Neural progenitor cell (in vitro differentiated cells): ENCODE results near the gene SMAP1. TPM values are rescaled to one million over a fixed set of nuclear protein-coding genes. Genes with fewer than 3 reads are reported as not detected.

Experiments used
- DNase-seq: peaks from one replicate; pipeline ENCODE4 v3.0.0-alpha.2; 2016; ENCODE audit warnings: low spot score
- H2AFZ ChIP-seq: fragments of 200-600 bp; sonication (generic); replicated peaks from 2 replicates; pipeline ENCODE4 v1.6.1; 2016; ENCODE audit warnings: antibody characterized with exemption
- H3F3A ChIP-seq: fragments of 200-600 bp; sonication (generic); 2 replicates; pipeline ENCODE4 v1.6.1; 2016; ENCODE audit warnings: antibody characterized with exemption, low read depth
- H3K27ac ChIP-seq: fragments of 200-600 bp; sonication (generic); 2 replicates; pipeline ENCODE4 v1.5.1; 2016; ENCODE audit warnings: mild to moderate bottlenecking
- H3K27me3 ChIP-seq: fragments of 200-600 bp; sonication (generic); 2 replicates; pipeline ENCODE4 v1.6.1; 2016; ENCODE audit warnings: mild to moderate bottlenecking, moderate library complexity
- H3K36me3 ChIP-seq: fragments of 200-600 bp; sonication (generic); 2 replicates; pipeline ENCODE4 v1.5.1; 2016
- H3K4me1 ChIP-seq: fragments of 200-600 bp; sonication (generic); 2 replicates; pipeline ENCODE4 v1.6.1; 2016; ENCODE audit warnings: mixed run types
- H3K4me2 ChIP-seq: fragments of 200-600 bp; sonication (generic); 2 replicates; pipeline ENCODE4 v1.6.1; 2016
- H3K4me3 ChIP-seq: fragments of 200-600 bp; sonication (generic); 2 replicates; pipeline ENCODE4 v1.5.1; 2016
- H3K79me2 ChIP-seq: fragments of 200-600 bp; sonication (generic); 2 replicates; pipeline ENCODE4 v1.6.1; 2016; ENCODE audit warnings: low read depth
- H3K9ac ChIP-seq: fragments of 200-600 bp; sonication (generic); 2 replicates; pipeline ENCODE4 v1.6.1; 2016
- H3K9me3 ChIP-seq: fragments of 200-600 bp; sonication (generic); 2 replicates; pipeline ENCODE4 v1.5.1; 2016; ENCODE audit warnings: low read depth
- H4K20me1 ChIP-seq: fragments of 200-600 bp; sonication (generic); 2 replicates; pipeline ENCODE4 v1.6.1; 2016; ENCODE audit warnings: low read depth
- H3K27ac Mint-ChIP-seq: 3 replicates; pipeline ENCODE4 v1.8.0; 2021; ENCODE audit warnings: mixed read lengths
- H3K27me3 Mint-ChIP-seq: 2 replicates; pipeline ENCODE4 v1.8.0; 2022; ENCODE audit warnings: low read depth, mild to moderate bottlenecking, inconsistent platforms, moderate library complexity, mixed read lengths; ENCODE audit not compliant: insufficient read depth
- H3K36me3 Mint-ChIP-seq: 3 replicates; pipeline ENCODE4 v1.8.0; 2021; ENCODE audit warnings: mixed read lengths
- H3K4me1 Mint-ChIP-seq: 3 replicates; pipeline ENCODE4 v1.8.0; 2021; ENCODE audit warnings: mixed read lengths
- H3K4me3 Mint-ChIP-seq: 3 replicates; pipeline ENCODE4 v1.8.0; 2021; ENCODE audit warnings: mild to moderate bottlenecking, moderate library complexity, mixed read lengths
- H3K9me3 Mint-ChIP-seq: 3 replicates; pipeline ENCODE4 v1.8.0; 2020; ENCODE audit warnings: mixed read lengths
- CTCF ChIP-seq: fragments of 200-600 bp; sonication (generic); IDR thresholded peaks from 2 replicates; pipeline ENCODE4 v1.5.1; 2017; ENCODE audit warnings: antibody characterized with exemption, mild to moderate bottlenecking
- EZH2 ChIP-seq: fragments of 200-600 bp; sonication (generic); IDR thresholded peaks from 2 replicates; pipeline ENCODE4 v1.6.1; 2017; ENCODE audit warnings: antibody characterized with exemption, mild to moderate bottlenecking, moderate library complexity
- EZH2phosphoT487 ChIP-seq: fragments of 200-600 bp; sonication (generic); IDR thresholded peaks from 2 replicates; pipeline ENCODE4 v1.6.1; 2017; ENCODE audit warnings: antibody characterized with exemption
- total RNA-seq: library from RNA; depleted of rRNA; stranded (reverse); fragments of >200 nt; gene quantifications from 2 replicates; pipeline ENCODE4 v1.2.3, GENCODE V29; 2015; ENCODE audit warnings: low replicate concordance

SMAP1 gene
- total RNA-seq, 1 donor from 2014 or later = 36.5 TPM

GRCh38 chr6:70633870-70634269 lies 33.8 kb upstream of the SMAP1 start:
- no peak overlapping the region for H3K27ac Mint-ChIP-seq
- no peak for TF ChIP-seq CTCF
- TF ChIP-seq EZH2phosphoT487 = no peak
- TF ChIP-seq EZH2 = no peak
- no peaks in the 10 kb centered on the region for H3K4me1 Mint-ChIP-seq
- Histone ChIP-seq H3K4me2 (no peak overlapping the region), H3K79me2 (no peaks in the 10 kb centered on the region), H3F3A (no peaks in the 10 kb centered on the region), H3K4me1 (no peaks in the 10 kb centered on the region), H2AFZ (no peak overlapping the region), H3K36me3 (no peaks in the 10 kb centered on the region), H3K4me3 (no peak overlapping the region), H3K9ac (no peak overlapping the region), H3K9me3 (no peaks in the 10 kb centered on the region), H3K27ac (no peak overlapping the region), H4K20me1 (no peaks in the 10 kb centered on the region), H3K27me3 (no peaks in the 10 kb centered on the region)
- no peaks in the 10 kb centered on the region for H3K27me3 Mint-ChIP-seq
- DNase-seq = no peak
- no peak overlapping the region for H3K4me3 Mint-ChIP-seq
- no peaks in the 10 kb centered on the region for H3K36me3 Mint-ChIP-seq
- H3K9me3 Mint-ChIP-seq = no peaks in the 10 kb centered on the region

GRCh38 chr6:70636596-70636995 lies 31.1 kb upstream of the SMAP1 start:
- Histone ChIP-seq H3K27me3 (no peaks in the 10 kb centered on the region), H3K4me3 (no peak overlapping the region), H3K27ac (no peak overlapping the region), H3F3A (no peaks in the 10 kb centered on the region), H3K4me2 (no peak overlapping the region), H3K79me2 (no peaks in the 10 kb centered on the region), H3K9ac (no peak overlapping the region), H4K20me1 (no peaks in the 10 kb centered on the region), H3K4me1 (no peaks in the 10 kb centered on the region), H3K36me3 (no peaks in the 10 kb centered on the region), H2AFZ (no peak overlapping the region), H3K9me3 (no peaks in the 10 kb centered on the region)
- no peak for DNase-seq
- Mint-ChIP-seq H3K9me3 (no peaks in the 10 kb centered on the region), H3K36me3 (no peaks in the 10 kb centered on the region), H3K4me1 (no peaks in the 10 kb centered on the region), H3K27ac (no peak overlapping the region), H3K4me3 (no peak overlapping the region), H3K27me3 (no peaks in the 10 kb centered on the region)
- no peak for TF ChIP-seq EZH2phosphoT487
- TF ChIP-seq CTCF = no peak
- no peak for TF ChIP-seq EZH2

GRCh38 chr6:70638468-70638867 lies 29.2 kb upstream of the SMAP1 start:
- Mint-ChIP-seq H3K36me3 (no peaks in the 10 kb centered on the region), H3K9me3 (no peaks in the 10 kb centered on the region), H3K4me1 (no peaks in the 10 kb centered on the region), H3K4me3 (no peak overlapping the region), H3K27ac (no peak overlapping the region), H3K27me3 (no peaks in the 10 kb centered on the region)
- H3K4me1 ChIP-seq = no peaks in the 10 kb centered on the region
- H2AFZ ChIP-seq = no peak overlapping the region
- no peaks in the 10 kb centered on the region for H4K20me1 ChIP-seq
- no peaks in the 10 kb centered on the region for H3K27me3 ChIP-seq
- H3K4me2 ChIP-seq = no peak overlapping the region
- H3K9me3 ChIP-seq = no peaks in the 10 kb centered on the region
- H3K27ac ChIP-seq = no peak overlapping the region
- no peaks in the 10 kb centered on the region for H3K36me3 ChIP-seq
- DNase-seq = no peak
- H3K79me2 ChIP-seq = no peaks in the 10 kb centered on the region
- no peak overlapping the region for H3K9ac ChIP-seq
- no peaks in the 10 kb centered on the region for H3F3A ChIP-seq
- no peak for TF ChIP-seq EZH2
- TF ChIP-seq CTCF = no peak
- no peak for TF ChIP-seq EZH2phosphoT487
- H3K4me3 ChIP-seq = no peak overlapping the region
